Upper lobe of left lung (tissue), 4 donors: Measurements from ENCODE around the gene ABAT.

Experiments used
- CTCF ChIP-seq, 6 experiments: fragments of 450-650 bp in 4 of 6; fragments of 200-600 bp in 2 of 6; sonication (generic) in 2 of 6; IDR thresholded peaks; one replicate each; pipeline ENCODE4 v1.5.1; 2016 to 2019; ENCODE audit warnings: antibody characterized with exemption in 6 of 6
- EP300 ChIP-seq, 4 donors: sonication (generic); formaldehyde crosslinking; IDR thresholded peaks; one replicate each; pipeline ENCODE4 v1.5.1; 2017; ENCODE audit warnings: antibody characterized with exemption in 4 of 4, control low read depth in 2 of 4
- POLR2AphosphoS5 ChIP-seq, 2 donors: sonication (generic); formaldehyde crosslinking; IDR thresholded peaks; one replicate each; pipeline ENCODE4 v1.5.1; 2017; ENCODE audit warnings: antibody characterized with exemption in 2 of 2

GRCh38 chr16:8631373-8631772, 43.0 kb upstream of the ABAT start:
- TF ChIP-seq CTCF (IDR thresholded peaks at IDR 0.05) (no peak), POLR2AphosphoS5 (IDR thresholded peaks at IDR 0.05) (no peak), EP300 (IDR thresholded peaks at IDR 0.05) (no peak)
